CD4-positive, alpha-beta T cell treated with Interleukin-12 subunit alpha and Interleukin-12 subunit beta, for 1 hour (primary cell): ENCODE results near the gene GRM3.

ENCODE experiments used
- DNase-seq: peaks from one replicate; pipeline ENCODE4 v3.0.0-alpha.2; 2020

The GRM3 gene

DNA sequence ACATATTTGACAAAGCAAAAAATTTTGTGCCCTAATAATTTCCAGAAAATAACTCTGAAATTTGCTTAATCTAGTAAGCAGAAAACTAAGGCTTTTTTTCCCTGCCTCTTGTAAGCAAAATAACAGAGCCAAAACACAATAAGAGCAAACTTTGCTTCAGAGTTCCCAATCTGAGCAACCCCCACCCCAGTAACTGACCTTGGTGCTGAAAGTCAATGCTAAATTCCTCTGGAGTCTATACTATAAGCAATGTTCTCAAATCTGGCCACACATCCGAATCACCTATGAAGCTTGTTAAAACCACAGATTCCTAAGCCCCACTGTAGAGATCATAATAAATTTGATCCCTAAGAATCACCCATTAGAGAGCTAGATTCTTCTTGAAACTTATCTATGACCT is 265.2 kb downstream of the GRM3 start:
- DNase-seq = no peak

DNA sequence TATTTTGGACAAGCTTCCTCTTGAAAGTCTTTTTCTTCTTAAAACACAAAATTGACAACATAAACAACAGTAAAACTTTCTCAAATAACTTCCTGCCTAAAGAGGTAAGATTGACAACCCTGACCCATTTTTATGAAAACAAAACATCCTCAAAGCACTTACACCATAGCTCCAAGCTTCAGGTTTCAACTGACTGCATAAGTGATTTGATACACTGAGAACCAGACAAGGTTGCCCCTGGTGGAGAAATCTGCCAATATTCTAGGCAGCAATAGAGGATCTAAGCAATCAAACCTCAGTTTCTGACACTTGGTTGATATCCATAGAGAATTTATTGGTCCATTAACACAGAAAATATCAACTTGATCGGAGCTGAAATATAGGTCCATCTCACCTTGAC is 267.9 kb downstream of the GRM3 start:
- no peak for DNase-seq

DNA sequence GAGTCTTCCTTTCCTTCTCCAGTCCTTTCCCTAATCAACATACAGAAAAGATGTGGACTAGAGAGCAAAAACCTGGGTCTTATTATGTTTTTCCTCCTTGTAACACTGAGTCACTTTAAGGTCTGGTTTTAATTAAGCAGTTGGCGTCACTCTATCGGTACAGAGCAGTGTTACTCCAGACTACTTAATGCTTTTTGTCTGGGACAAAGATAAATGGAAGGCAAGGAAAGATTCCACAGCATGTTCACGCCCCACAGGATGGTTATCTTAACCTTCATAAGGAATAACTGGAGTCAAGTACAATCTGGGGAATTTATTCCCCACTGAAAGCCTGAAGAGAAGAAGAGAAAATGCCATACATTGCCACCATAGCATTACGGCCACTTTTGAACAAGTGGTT is 270.0 kb downstream of the GRM3 start:
- DNase-seq = no peak
